ENCODE results near the gene ST3GAL6. TPM values are rescaled to one million over a fixed set of nuclear protein-coding genes. Genes with fewer than 3 reads are reported as not detected.

ST3GAL6 gene
- total and polyA plus RNA-seq, 4 donors: 17.3 to 79.7 (median 29.4) TPM

GRCh38 chr3:98725352-98725751, 37.8 kb upstream of the ST3GAL6 start:
- no peaks in the 10 kb centered on the region for H3K9me3 ChIP-seq (ENCODE audit: control insufficient read depth in 4 of 4, low read length in 3 of 4)
- no peaks in the 10 kb centered on the region for H3K4me1 ChIP-seq (ENCODE audit: control insufficient read depth in 4 of 4, insufficient read depth in 4 of 4, low read length in 3 of 4)
- WGBS: 92% methylated on average over 2 of the region's 2 CpGs
- TF ChIP-seq REST (IDR thresholded peaks at IDR 0.05): no peak
- no peak for TF ChIP-seq ZBTB33 (IDR thresholded peaks at IDR 0.05)
- TF ChIP-seq, protein P1, sequence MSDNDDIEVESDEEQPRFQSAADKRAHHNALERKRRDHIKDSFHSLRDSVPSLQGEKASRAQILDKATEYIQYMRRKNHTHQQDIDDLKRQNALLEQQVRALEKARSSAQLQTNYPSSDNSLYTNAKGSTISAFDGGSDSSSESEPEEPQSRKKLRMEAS (IDR thresholded peaks at IDR 0.05): no peak
- TF ChIP-seq YY1 (IDR thresholded peaks at IDR 0.05): no peak
- no peak for TF ChIP-seq SP1 (IDR thresholded peaks at IDR 0.05)
- TF ChIP-seq HNF4A (conservative IDR thresholded peaks at IDR 0.05): no peak
- no peak for TF ChIP-seq TAF1 (conservative IDR thresholded peaks at IDR 0.05)
- TF ChIP-seq HNF4G (IDR thresholded peaks at IDR 0.05): no peak
- no peak for TF ChIP-seq NR2F2 (IDR thresholded peaks at IDR 0.05)
- TF ChIP-seq RAD21 (IDR thresholded peaks at IDR 0.05): no peak
- no peak for TF ChIP-seq FOXA2 (IDR thresholded peaks at IDR 0.05)
- TF ChIP-seq, protein P2, sequence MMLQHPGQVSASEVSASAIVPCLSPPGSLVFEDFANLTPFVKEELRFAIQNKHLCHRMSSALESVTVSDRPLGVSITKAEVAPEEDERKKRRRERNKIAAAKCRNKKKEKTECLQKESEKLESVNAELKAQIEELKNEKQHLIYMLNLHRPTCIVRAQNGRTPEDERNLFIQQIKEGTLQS (IDR thresholded peaks at IDR 0.05): no peak
- no peak for TF ChIP-seq EGR1 (IDR thresholded peaks at IDR 0.05; ENCODE audit: low read depth in 2 of 2)
- TF ChIP-seq FOXA1 (IDR thresholded peaks at IDR 0.05): no peak
- no peak for TF ChIP-seq JUND (IDR thresholded peaks at IDR 0.05)
- no peak for TF ChIP-seq RXRA (IDR thresholded peaks at IDR 0.05)
- no peak for TF ChIP-seq GABPA (IDR thresholded peaks at IDR 0.05 in 1 of 2, conservative IDR thresholded peaks at IDR 0.05 in 1 of 2)
- H3K36me3 ChIP-seq (ENCODE audit: control insufficient read depth in 4 of 4, insufficient read depth in 3 of 4, low read depth in 1 of 4, low read length in 3 of 4): no peaks in the 10 kb centered on the region
- H3K27ac ChIP-seq (ENCODE audit: low read depth in 1 of 2, low read length in 2 of 2): no peak overlapping the region
- no peaks in the 10 kb centered on the region for H3K27me3 ChIP-seq (ENCODE audit: control insufficient read depth in 4 of 4, insufficient read depth in 4 of 4, low read length in 3 of 4)
- H3K4me3 ChIP-seq (ENCODE audit: low read depth in 1 of 3, low read length in 3 of 3): no peak overlapping the region
- no peak overlapping the region for H3K9ac ChIP-seq (ENCODE audit: low read depth in 1 of 2, low read length in 2 of 2)
- no peak for DNase-seq (ENCODE audit: low spot score)

DNA sequence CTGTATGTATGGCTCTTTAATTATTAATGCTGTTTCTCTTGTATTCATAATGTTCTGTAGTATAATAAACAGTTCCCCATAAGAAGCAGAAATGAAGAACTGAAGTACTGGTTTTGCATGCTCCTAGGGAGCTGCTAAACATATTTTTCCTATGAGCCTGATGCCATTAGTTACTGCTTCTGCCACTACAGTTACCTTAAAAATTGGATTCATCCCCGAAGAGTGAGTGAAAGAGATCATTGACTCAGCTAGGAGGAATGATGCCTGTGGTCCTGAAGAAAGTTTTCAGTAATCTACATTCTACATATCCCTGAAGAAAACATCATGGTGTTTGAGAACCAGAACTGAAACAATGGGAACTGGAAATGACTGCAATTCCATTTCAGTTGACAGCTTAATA, 37.1 kb upstream of the ST3GAL6 start:
- Histone ChIP-seq H3K27ac (ENCODE audit: low read depth in 1 of 2, low read length in 2 of 2) (no peak overlapping the region), H3K4me3 (ENCODE audit: low read depth in 1 of 3, low read length in 3 of 3) (no peak overlapping the region)
- 95% methylated on average over 1 of the region's 1 CpG for WGBS

More for the DNA sequence above, 37.1 kb upstream of the ST3GAL6 start:
- Histone ChIP-seq H3K9ac (ENCODE audit: low read depth in 1 of 2, low read length in 2 of 2) (no peak overlapping the region), H3K36me3 (ENCODE audit: control insufficient read depth in 4 of 4, insufficient read depth in 3 of 4, low read depth in 1 of 4, low read length in 3 of 4) (no peaks in the 10 kb centered on the region), H3K9me3 (ENCODE audit: control insufficient read depth in 4 of 4, low read length in 3 of 4) (no peaks in the 10 kb centered on the region), H3K4me1 (ENCODE audit: control insufficient read depth in 4 of 4, insufficient read depth in 4 of 4, low read length in 3 of 4) (no peaks in the 10 kb centered on the region), H3K27me3 (ENCODE audit: control insufficient read depth in 4 of 4, insufficient read depth in 4 of 4, low read length in 3 of 4) (no peaks in the 10 kb centered on the region)
- no peak for DNase-seq (ENCODE audit: low spot score)
- TF ChIP-seq CTCF (IDR thresholded peaks at IDR 0.05; ENCODE audit: low read depth, low read length, missing input control) (no peak), RAD21 (IDR thresholded peaks at IDR 0.05) (no peak), RXRA (IDR thresholded peaks at IDR 0.05) (no peak), FOXA1 (IDR thresholded peaks at IDR 0.05) (no peak), HNF4A (conservative IDR thresholded peaks at IDR 0.05) (no peak), REST (IDR thresholded peaks at IDR 0.05) (no peak), YY1 (IDR thresholded peaks at IDR 0.05) (no peak), GABPA (IDR thresholded peaks at IDR 0.05 in 1 of 2, conservative IDR thresholded peaks at IDR 0.05 in 1 of 2) (no peak), NR2F2 (IDR thresholded peaks at IDR 0.05) (no peak), EGR1 (IDR thresholded peaks at IDR 0.05; ENCODE audit: low read depth in 2 of 2) (no peak), FOXA2 (IDR thresholded peaks at IDR 0.05) (no peak), SP1 (IDR thresholded peaks at IDR 0.05) (no peak), JUND (IDR thresholded peaks at IDR 0.05) (no peak), HNF4G (IDR thresholded peaks at IDR 0.05) (no peak), TAF1 (conservative IDR thresholded peaks at IDR 0.05) (no peak)
- TF ChIP-seq, protein P2 (IDR thresholded peaks at IDR 0.05): no peak
- TF ChIP-seq, protein P1 (IDR thresholded peaks at IDR 0.05): no peak

Measured in liver (tissue), 9 donors.